IMR-90 (cell line): ENCODE results near the gene LGSN. TPM values are rescaled to one million over a fixed set of nuclear protein-coding genes. Genes with fewer than 3 reads are reported as not detected.

ENCODE experiments used
- ATAC-seq: fragments of 200-7000 bp; cut with Tn5 transposase; 2 replicates; pipeline ENCODE4 v1.9.1; 2020; ENCODE audit warnings: low read depth, mild to moderate bottlenecking, moderate library complexity
- BruUV-seq: library from RNA; stranded (reverse); fragments of 400-500 nt; replicated peaks from 2 replicates; lab custom pipeline; 2021; lab: Mats Ljungman, UMichigan
- CTCF ChIA-PET: fragments of 300-600 bp; formaldehyde crosslinking; extraction: SDS; loops from one replicate; lab custom pipeline; 2021; ENCODE audit warnings: antibody characterized with exemption; lab: Yijun Ruan, JAX
- POLR2A ChIA-PET: fragments of 300-600 bp; sonication (Branson Sonifier 250); formaldehyde crosslinking; loops from one replicate; lab custom pipeline; 2022; ENCODE audit warnings: antibody characterized with exemption; ENCODE audit not compliant: unreplicated experiment; lab: Charles Lee
- DNase-seq: peaks from one replicate; pipeline ENCODE4 v3.0.0; 2013
- H2AFZ ChIP-seq: replicated peaks from 2 replicates; pipeline ENCODE3; 2013; ENCODE audit warnings: low read length, mild to moderate bottlenecking; ENCODE audit not compliant: poor library complexity
- H2AK5ac ChIP-seq: 2 replicates; pipeline ENCODE4 v1.6.1; 2013; ENCODE audit warnings: low read depth, low read length, inconsistent platforms
- H2AK9ac ChIP-seq: replicated peaks from 2 replicates; pipeline ENCODE3; 2013; ENCODE audit warnings: mild to moderate bottlenecking, low read depth, low read length, moderate library complexity; ENCODE audit not compliant: poor library complexity
- H2BK120ac ChIP-seq: 2 replicates; pipeline ENCODE4 v1.6.1; 2013; ENCODE audit warnings: low read depth, low read length, inconsistent platforms
- H2BK15ac ChIP-seq: 3 replicates; pipeline ENCODE4 v1.6.1; 2013; ENCODE audit warnings: low read depth, low read length, inconsistent platforms
- H2BK20ac ChIP-seq: 2 replicates; pipeline ENCODE4 v1.6.1; 2013; ENCODE audit warnings: low read depth, mild to moderate bottlenecking, inconsistent platforms, low read length, moderate library complexity
- H2BK5ac ChIP-seq: 2 replicates; pipeline ENCODE4 v1.6.1; 2013; ENCODE audit warnings: mild to moderate bottlenecking, low read depth, low read length, inconsistent platforms; ENCODE audit not compliant: poor library complexity, severe bottlenecking
- H3K14ac ChIP-seq: replicated peaks from 2 replicates; pipeline ENCODE4 v1.6.1; 2013; ENCODE audit warnings: low read depth, low read length, inconsistent platforms
- H3K18ac ChIP-seq: 2 replicates; pipeline ENCODE4 v1.6.1; 2013; ENCODE audit warnings: low read depth, low read length, control low read depth
- H3K23ac ChIP-seq: 2 replicates; pipeline ENCODE4 v1.6.1; 2013; ENCODE audit warnings: low read depth, low read length, inconsistent platforms
- H3K27ac ChIP-seq: 2 replicates; pipeline ENCODE4 v1.5.1; 2013; ENCODE audit warnings: mild to moderate bottlenecking, control low read depth, low read length; ENCODE audit not compliant: insufficient read depth
- H3K27me3 ChIP-seq: 2 replicates; pipeline ENCODE4 v1.6.1; 2013; ENCODE audit warnings: low read length; ENCODE audit not compliant: control insufficient read depth, insufficient read depth
- H3K36me3 ChIP-seq: 2 replicates; pipeline ENCODE4 v1.6.1; 2013; ENCODE audit warnings: low read length, mixed read lengths; ENCODE audit not compliant: control insufficient read depth, insufficient read depth
- H3K4ac ChIP-seq: 2 replicates; pipeline ENCODE4 v1.6.1; 2013; ENCODE audit warnings: low read depth, low read length, inconsistent platforms
- H3K4me1 ChIP-seq: 2 replicates; pipeline ENCODE4 v1.6.1; 2013; ENCODE audit warnings: low read length, mixed read lengths; ENCODE audit not compliant: control insufficient read depth, insufficient read depth
- H3K4me2 ChIP-seq: 2 replicates; pipeline ENCODE4 v1.6.1; 2013; ENCODE audit warnings: low read depth, mild to moderate bottlenecking, control low read depth, low read length, moderate library complexity
- H3K4me3 ChIP-seq: 2 replicates; pipeline ENCODE4 v1.5.1; 2013; ENCODE audit warnings: low read depth, mild to moderate bottlenecking, control low read depth, low read length, moderate library complexity; ENCODE audit not compliant: insufficient read depth
- H3K56ac ChIP-seq: 2 replicates; pipeline ENCODE4 v1.6.1; 2013; ENCODE audit warnings: low read length, inconsistent platforms; ENCODE audit not compliant: insufficient read depth; ENCODE audit errors: extremely low read depth
- H3K79me1 ChIP-seq, 2 experiments: 2 replicates each; pipeline ENCODE4 v1.6.1; 2013; ENCODE audit warnings: low read length in 2 of 2, inconsistent platforms in 1 of 2, low read depth in 1 of 2
- H3K9ac ChIP-seq: 2 replicates; pipeline ENCODE4 v1.6.1; 2013; ENCODE audit warnings: low read depth, low read length, control low read depth
- H3K9me1 ChIP-seq: 2 replicates; pipeline ENCODE4 v1.6.1; 2013; ENCODE audit warnings: low read length, inconsistent platforms; ENCODE audit not compliant: insufficient read depth
- H3K9me3 ChIP-seq: 2 replicates; pipeline ENCODE4 v1.6.1; 2013; ENCODE audit warnings: low read length; ENCODE audit not compliant: control insufficient read depth, insufficient read depth
- H4K20me1 ChIP-seq: 2 replicates; pipeline ENCODE4 v1.6.1; 2013; ENCODE audit warnings: low read length, inconsistent platforms; ENCODE audit not compliant: insufficient read depth
- H4K5ac ChIP-seq: 2 replicates; pipeline ENCODE4 v1.6.1; 2013; ENCODE audit warnings: mild to moderate bottlenecking, low read depth, low read length, control low read depth
- H4K8ac ChIP-seq, 2 experiments: 2 replicates each; pipeline ENCODE4 v1.6.1; 2013; ENCODE audit warnings: low read depth in 2 of 2, low read length in 2 of 2, control low read depth in 1 of 2, inconsistent platforms in 1 of 2
- H4K91ac ChIP-seq: 2 replicates; pipeline ENCODE4 v1.6.1; 2013; ENCODE audit warnings: low read depth, low read length, inconsistent platforms; ENCODE audit not compliant: insufficient read depth
- CEBPB ChIP-seq: IDR thresholded peaks from 2 replicates; pipeline ENCODE4 v1.6.1; 2012; ENCODE audit warnings: low read depth, low read length, improper control_type of control experiment
- MAFK ChIP-seq: IDR thresholded peaks from 2 replicates; pipeline ENCODE4 v1.6.1; 2012; ENCODE audit warnings: low read depth, low read length, improper control_type of control experiment
- MXI1 ChIP-seq: IDR thresholded peaks from 2 replicates; pipeline ENCODE4 v1.6.1; 2012; ENCODE audit warnings: low read depth, mild to moderate bottlenecking, low read length, moderate library complexity, borderline replicate concordance
- NFE2L2 ChIP-seq: fragments of 150-350 bp; IDR thresholded peaks from 2 replicates; pipeline ENCODE4 v1.6.1; 2016; ENCODE audit warnings: low read depth, mild to moderate bottlenecking, low read length
- POLR2A ChIP-seq: IDR thresholded peaks from 2 replicates; pipeline ENCODE4 v1.6.1; 2012; ENCODE audit warnings: mild to moderate bottlenecking, low read depth, low read length
- RAD21 ChIP-seq: IDR thresholded peaks from 2 replicates; pipeline ENCODE4 v1.6.1; 2012; ENCODE audit warnings: low read length, improper control_type of control experiment
- RCOR1 ChIP-seq: IDR thresholded peaks from 2 replicates; pipeline ENCODE4 v1.6.1; 2012; ENCODE audit warnings: mild to moderate bottlenecking, low read length, improper control_type of control experiment; ENCODE audit not compliant: insufficient replicate concordance
- RFX5 ChIP-seq: IDR thresholded peaks from 2 replicates; pipeline ENCODE4 v1.8.0; 2012; ENCODE audit warnings: low read depth, mild to moderate bottlenecking, low read length, moderate library complexity
- SMC3 ChIP-seq: fragments of 150-350 bp; IDR thresholded peaks from 2 replicates; pipeline ENCODE4 v1.6.1; 2016; ENCODE audit warnings: low read depth, mild to moderate bottlenecking, antibody characterized with exemption, low read length, moderate library complexity
- WGBS, 2 experiments: methylation state at CpG; one replicate each; pipeline versions ENCODE4 v1.1.5 to v1.1.7; 2013; ENCODE audit warnings: missing lambda C conversion rate in 2 of 2; ENCODE audit not compliant: insufficient read length in 1 of 2; ENCODE audit errors: extremely low coverage in 2 of 2; 5-methylcytosine and 5-hydroxymethylcytosine counted together
- dilution Hi-C: fragments of 300-500 bp; cut with HindIII; formaldehyde crosslinking; loops from one replicate; pipeline ENCODE4 v1.14.3; 2018; ENCODE audit warnings: low sequenced_read_pairs; ENCODE audit not compliant: unreplicated experiment
- in situ Hi-C: fragments of 300-500 bp; cut with MboI; formaldehyde crosslinking; loops from 3 replicates; pipeline ENCODE4 v1.14.3; 2019; ENCODE audit warnings: low sequenced_read_pairs, inconsistent platforms, mixed read lengths
- intact Hi-C: fragments of 100-400 bp; cut with micrococcal nuclease; formaldehyde crosslinking; loops from 2 replicates; pipeline ENCODE4 v1.10.0; 2022
- polyA plus RNA-seq, 3 experiments: library from polyadenylated mRNA; depleted of rRNA; stranded (reverse); fragments of >200 nt; gene quantifications; 2 replicates each; pipeline ENCODE4 v1.2.3, GENCODE V29; 2012; ENCODE audit warnings: low replicate concordance in 1 of 3
- total RNA-seq: library from RNA; depleted of rRNA; stranded (reverse); fragments of >200 nt; gene quantifications from 2 replicates; pipeline ENCODE4 v1.2.3, GENCODE V29; 2012

Gene LGSN
- total and polyA plus RNA-seq, 2 of the 4 experiments (the other 2 are of a cell fraction): not detected

- Histone ChIP-seq H2AK9ac (no peak overlapping the region), H3K79me1 (no peaks in the 10 kb centered on the region), H4K8ac (no peak overlapping the region), H2AK5ac (no peak overlapping the region), H3K4me3 (no peak overlapping the region), H4K20me1 (no peaks in the 10 kb centered on the region), H2BK120ac (no peak overlapping the region), H3K18ac (no peak overlapping the region), H3K4ac (no peak overlapping the region), H3K23ac (no peak overlapping the region), H3K4me1 (no peaks in the 10 kb centered on the region), H3K9me3 (no peaks in the 10 kb centered on the region), H3K4me2 (no peak overlapping the region), H3K14ac (no peak overlapping the region), H2BK20ac (no peak overlapping the region), H3K56ac (no peak overlapping the region), H3K9me1 (no peaks in the 10 kb centered on the region), H2BK15ac (no peak overlapping the region), H4K5ac (no peak overlapping the region), H2AFZ (no peak overlapping the region), H2BK5ac (no peak overlapping the region), H4K91ac (no peak overlapping the region), H3K9ac (no peak overlapping the region), H3K36me3 (no peaks in the 10 kb centered on the region), H3K27me3 (no peaks in the 10 kb centered on the region), H3K27ac (no peak overlapping the region)
- ATAC-seq (no peak), DNase-seq (no peak)
- dilution Hi-C loops (no loop called here), intact Hi-C loops (loop anchor here (2.0 kb wide), 1 partner anchor 458 kb away; no protein-coding TSS in a partner anchor), in situ Hi-C loops (no loop called here)
- BruUV-seq: no TSS peak
- no CpG with 5 or more reads among the region's 3 CpGs for WGBS, 2 experiments
- TF ChIP-seq RAD21 (no peak), SMC3 (no peak), RFX5 (no peak), MAFK (no peak), POLR2A (no peak), NFE2L2 (no peak), RCOR1 (no peak), MXI1 (no peak), CEBPB (no peak)
- POLR2A ChIA-PET: no interaction called here
- CTCF ChIA-PET: no interaction called here
These were observed 13.4 kb downstream of the LGSN start for GRCh38 chr6:63306420-63306819.
